GM12872 (cell line): ENCODE data around the gene HMX1.

Experiments
- CTCF ChIP-seq: IDR thresholded peaks from 3 replicates; pipeline ENCODE4 v1.5.1; 2011; ENCODE audit warnings: low read depth, mild to moderate bottlenecking, low read length, moderate library complexity; ENCODE audit not compliant: insufficient read depth

Gene HMX1

GRCh38 chr4:8907596-8908205 is 36.1 kb upstream of the HMX1 start:
- TF ChIP-seq CTCF: no peak

GRCh38 chr4:8906991-8907595 is 35.5 kb upstream of the HMX1 start:
- TF ChIP-seq CTCF: no peak

- TF ChIP-seq CTCF: no peak
These were observed 35.0 kb upstream of the HMX1 start for GRCh38 chr4:8906668-8906970.

GRCh38 chr4:8905773-8906667 is 34.4 kb upstream of the HMX1 start:
- no peak for TF ChIP-seq CTCF

- TF ChIP-seq CTCF: no peak
These were observed 33.7 kb upstream of the HMX1 start for GRCh38 chr4:8905226-8905772.

- TF ChIP-seq CTCF: no peak
These were observed 33.0 kb upstream of the HMX1 start for GRCh38 chr4:8904666-8905065.

GRCh38 chr4:8904041-8904501 is 32.4 kb upstream of the HMX1 start:
- TF ChIP-seq CTCF: no peak
